GM15510 (cell line): ENCODE measurements around the gene SMARCD2.
A peak's percentile ranks its signal among the peaks of the same experiment; 100 is the strongest.

ENCODE experiments used
- POLR2A ChIP-seq: IDR thresholded peaks from 3 replicates; pipeline ENCODE4 v1.6.1; 2011; ENCODE audit warnings: borderline replicate concordance; ENCODE audit not compliant: insufficient read length; ENCODE audit errors: extremely low read depth

Gene SMARCD2

GRCh38 chr17:63843387-63843888 is 953 bp upstream of the SMARCD2 start:
- peak; percentile 40 for TF ChIP-seq POLR2A

GRCh38 chr17:63842173-63842539 is 329 bp downstream of the SMARCD2 start:
- TF ChIP-seq POLR2A, result no peak

GRCh38 chr17:63841350-63842172 is 924 bp downstream of the SMARCD2 start:
- TF ChIP-seq POLR2A, result no peak

- TF ChIP-seq POLR2A, result no peak
These were observed 1.7 kb downstream of the SMARCD2 start for GRCh38 chr17:63840591-63841349.

- TF ChIP-seq POLR2A, result no peak
These were observed 3.8 kb downstream of the SMARCD2 start for GRCh38 chr17:63838631-63839171.

- TF ChIP-seq POLR2A, result no peak
These were observed 4.4 kb downstream of the SMARCD2 start for GRCh38 chr17:63837962-63838600.

GRCh38 chr17:63837480-63837879 is 5.0 kb downstream of the SMARCD2 start:
- TF ChIP-seq POLR2A, result no peak

GRCh38 chr17:63836811-63837210 is 5.7 kb downstream of the SMARCD2 start:
- TF ChIP-seq POLR2A, result no peak

GRCh38 chr17:63835167-63835720 is 7.2 kb downstream of the SMARCD2 start:
- TF ChIP-seq POLR2A, result no peak

- no peak for TF ChIP-seq POLR2A
These were observed 7.9 kb downstream of the SMARCD2 start for GRCh38 chr17:63834431-63835166.

GRCh38 chr17:63833741-63834373 is 8.6 kb downstream of the SMARCD2 start:
- TF ChIP-seq POLR2A, result no peak

GRCh38 chr17:63833026-63833740 is 9.3 kb downstream of the SMARCD2 start:
- TF ChIP-seq POLR2A, result no peak

- no peak for TF ChIP-seq POLR2A
These were observed 10.0 kb downstream of the SMARCD2 start for GRCh38 chr17:63832455-63832854.

GRCh38 chr17:63832014-63832413 is 10.5 kb downstream of the SMARCD2 start:
- no peak for TF ChIP-seq POLR2A

GRCh38 chr17:63831505-63831904 is 11.0 kb downstream of the SMARCD2 start:
- TF ChIP-seq POLR2A, result no peak
